Large intestine (tissue), 3 donors: ENCODE results near the gene ITPK1. TPM values are rescaled to one million over a fixed set of nuclear protein-coding genes. Genes with fewer than 3 reads are reported as not detected.

Source experiments
- DNase-seq, 2 donors: peaks; one replicate each; pipeline versions ENCODE4 v3.0.0 to v3.0.0-alpha.2; 2013
- H3K27ac ChIP-seq: one replicate; pipeline ENCODE4 v1.5.1; 2013; ENCODE audit warnings: low read length
- H3K27me3 ChIP-seq: 2 replicates; pipeline ENCODE4 v1.6.1; 2013; ENCODE audit warnings: low read length; ENCODE audit not compliant: control insufficient read depth, insufficient read depth
- H3K36me3 ChIP-seq: 2 replicates; pipeline ENCODE4 v1.6.1; 2013; ENCODE audit warnings: low read length; ENCODE audit not compliant: control insufficient read depth, insufficient read depth
- H3K4me1 ChIP-seq: one replicate; pipeline ENCODE4 v1.6.1; 2013; ENCODE audit warnings: low read length; ENCODE audit not compliant: control insufficient read depth, insufficient read depth
- H3K4me3 ChIP-seq: one replicate; pipeline ENCODE4 v1.5.1; 2013; ENCODE audit warnings: low read length
- H3K9me3 ChIP-seq: one replicate; pipeline ENCODE4 v1.6.1; 2013; ENCODE audit warnings: mild to moderate bottlenecking, low read depth, low read length, moderate library complexity; ENCODE audit not compliant: control insufficient read depth
- WGBS: methylation state at CpG from one replicate; pipeline ENCODE4 v1.1.5; 2013; ENCODE audit warnings: low lambda C conversion rate; ENCODE audit not compliant: insufficient coverage; 5-methylcytosine and 5-hydroxymethylcytosine counted together
- polyA plus RNA-seq: library from polyadenylated mRNA; unstranded; fragments of 120-200 nt; gene quantifications from one replicate; pipeline ENCODE4 v1.2.1, GENCODE V29; 2013

ITPK1 gene
- polyA plus RNA-seq, 1 donor = 139 TPM

DNA sequence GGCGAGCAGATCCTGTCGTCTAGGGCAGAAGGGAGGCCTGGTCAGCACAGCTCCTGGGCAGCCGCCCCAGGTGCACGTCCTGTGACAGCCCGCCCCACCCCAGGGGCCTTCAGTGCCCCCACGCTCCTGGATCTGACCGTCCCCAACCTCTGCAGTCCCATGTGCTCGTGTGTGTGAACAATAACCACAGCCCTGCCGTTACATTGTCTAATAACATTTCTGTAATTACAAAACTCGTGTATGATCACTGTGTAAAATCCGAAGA lies 153.0 kb downstream of the ITPK1 start:
- no peak overlapping the region for H3K4me3 ChIP-seq
- no peak for DNase-seq
- WGBS = no CpG with 5 or more reads among the region's 11 CpGs
- no peaks in the 10 kb centered on the region for H3K27me3 ChIP-seq
- H3K9me3 ChIP-seq = peaks cover 5% of the 10 kb centered on the region
- H3K27ac ChIP-seq = no peak overlapping the region
- H3K4me1 ChIP-seq = peaks cover 5% of the 10 kb centered on the region
- peaks cover 47% of the 10 kb centered on the region for H3K36me3 ChIP-seq

DNA sequence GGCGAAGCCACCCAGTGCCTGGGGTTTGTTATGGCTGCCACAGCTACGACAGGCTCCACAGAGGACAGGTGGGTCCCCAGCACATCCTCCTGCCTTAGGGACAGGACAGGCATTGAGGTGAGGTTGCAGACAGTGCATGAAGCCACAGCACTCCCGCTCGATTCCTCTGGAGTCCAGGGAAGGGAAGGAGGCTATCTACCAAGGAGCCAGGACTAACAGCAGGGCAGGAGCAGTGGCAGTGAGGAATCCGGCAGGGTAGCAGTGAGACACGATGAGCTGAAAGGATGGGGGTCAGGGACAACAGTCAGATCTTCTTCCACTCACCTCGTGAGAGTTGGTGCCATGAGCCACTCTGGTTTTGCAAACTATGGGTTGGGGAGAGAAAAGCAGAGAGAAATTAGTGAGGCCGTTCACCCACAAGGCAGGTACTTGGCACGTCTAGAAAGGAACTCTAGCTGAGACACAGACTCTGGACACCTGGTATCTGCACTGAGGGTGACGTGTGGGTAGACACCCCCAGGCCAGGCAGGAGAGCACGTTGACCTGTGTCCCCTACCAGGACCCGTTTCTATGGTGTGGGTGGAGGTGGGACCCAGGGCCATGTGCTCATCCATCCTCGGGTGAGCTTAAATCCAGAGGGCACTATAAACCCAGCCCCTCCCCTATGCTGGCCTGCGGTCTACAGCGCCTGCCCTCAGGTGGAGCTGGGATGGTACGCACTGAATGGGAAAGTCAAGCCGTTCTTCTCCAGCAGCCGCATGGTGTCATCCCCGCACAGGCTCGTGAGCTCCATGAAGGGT lies 153.5 kb downstream of the ITPK1 start:
- peaks cover 5% of the 10 kb centered on the region for H3K9me3 ChIP-seq
- DNase-seq = no peak
- H3K4me3 ChIP-seq = no peak overlapping the region
- no peaks in the 10 kb centered on the region for H3K27me3 ChIP-seq
- H3K27ac ChIP-seq = no peak overlapping the region
- peaks cover 52% of the 10 kb centered on the region for H3K36me3 ChIP-seq
- WGBS = no CpG with 5 or more reads among the region's 20 CpGs
- H3K4me1 ChIP-seq = peaks cover 5% of the 10 kb centered on the region

- Histone ChIP-seq H3K4me3 (no peak overlapping the region), H3K27me3 (no peaks in the 10 kb centered on the region), H3K36me3 (peaks cover 59% of the 10 kb centered on the region), H3K4me1 (peaks cover 5% of the 10 kb centered on the region), H3K27ac (no peak overlapping the region), H3K9me3 (peaks cover 5% of the 10 kb centered on the region)
- no CpG with 5 or more reads among the region's 7 CpGs for WGBS
- DNase-seq = no peak
Observed at GRCh38 chr14:92961567-92961855, 154.2 kb downstream of the ITPK1 start.

GRCh38 chr14:92960706-92961566 lies 154.8 kb downstream of the ITPK1 start:
- DNase-seq = no peak
- no peak overlapping the region for H3K4me3 ChIP-seq
- H3K9me3 ChIP-seq = peaks cover 5% of the 10 kb centered on the region
- H3K27ac ChIP-seq = no peak overlapping the region
- WGBS = no CpG with 5 or more reads among the region's 18 CpGs
- H3K27me3 ChIP-seq = no peaks in the 10 kb centered on the region
- H3K4me1 ChIP-seq = peaks cover 5% of the 10 kb centered on the region
- H3K36me3 ChIP-seq = peaks cover 64% of the 10 kb centered on the region

DNA sequence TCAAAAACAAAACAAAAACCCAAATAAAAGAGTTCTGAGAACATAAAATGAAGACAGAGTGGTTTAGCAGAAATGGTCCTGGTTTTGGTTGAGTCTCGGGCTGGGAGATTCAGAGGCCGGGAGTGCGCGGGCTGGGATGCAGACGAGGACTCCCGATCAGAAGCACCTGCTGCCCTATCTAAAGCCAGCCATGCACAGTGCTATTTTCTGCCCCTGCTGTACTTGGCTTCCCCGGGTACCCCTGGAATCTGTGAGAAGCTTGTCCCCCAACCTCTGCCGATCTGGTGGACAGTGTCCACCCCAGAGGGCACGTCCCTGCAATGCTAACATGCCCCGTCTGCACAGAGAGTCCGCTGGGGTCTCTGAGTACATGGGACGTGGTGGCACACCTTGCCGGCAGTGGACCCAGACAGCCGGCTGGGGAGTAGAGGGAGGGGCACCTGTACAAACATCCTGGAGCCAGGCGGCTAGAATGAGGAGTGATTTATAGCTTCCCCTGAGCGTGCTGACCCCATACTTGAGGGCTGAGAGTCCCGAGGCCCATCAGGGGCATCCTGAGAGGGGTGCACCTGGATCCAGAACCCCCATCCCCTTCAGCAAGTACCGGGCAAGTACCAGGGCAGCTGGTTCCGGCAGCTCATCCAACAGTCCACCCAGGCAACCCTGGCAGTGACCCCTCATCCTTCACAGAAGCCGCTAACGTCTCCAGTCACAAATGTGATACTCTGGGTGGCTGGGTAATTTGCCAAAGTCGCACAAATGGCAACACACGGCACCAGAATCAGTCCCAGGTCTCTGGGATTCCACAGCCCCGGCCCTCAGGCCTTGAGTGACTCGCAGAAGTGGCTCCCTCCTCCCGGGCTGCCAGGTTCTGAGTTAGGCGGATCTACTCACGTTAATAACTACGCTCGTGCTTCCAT lies 155.7 kb downstream of the ITPK1 start:
- Histone ChIP-seq H3K27me3 (no peaks in the 10 kb centered on the region), H3K36me3 (peaks cover 72% of the 10 kb centered on the region), H3K4me3 (no peak overlapping the region), H3K4me1 (peaks cover 5% of the 10 kb centered on the region), H3K27ac (no peak overlapping the region), H3K9me3 (peaks cover 5% of the 10 kb centered on the region)
- WGBS = no CpG with 5 or more reads among the region's 30 CpGs
- DNase-seq = no peak

DNA sequence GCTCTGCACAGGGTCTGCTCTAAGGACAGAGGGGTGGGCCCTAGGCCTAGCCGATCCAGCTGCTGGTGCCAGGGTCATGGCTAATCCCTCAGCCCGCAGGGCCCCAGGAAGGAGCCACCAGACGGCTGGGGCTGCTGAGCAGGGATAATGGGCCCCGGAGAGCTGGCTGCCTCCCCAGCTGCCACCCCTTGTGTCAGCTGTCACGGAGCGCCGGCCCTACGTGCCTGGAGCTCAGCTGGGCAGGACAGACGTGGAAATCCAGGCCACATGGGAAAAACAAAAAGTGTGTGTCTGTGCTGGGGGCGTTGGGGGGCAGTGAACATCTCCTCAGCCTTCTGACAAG lies 156.6 kb downstream of the ITPK1 start:
- H3K27me3 ChIP-seq = no peaks in the 10 kb centered on the region
- no peak overlapping the region for H3K4me3 ChIP-seq
- DNase-seq = no peak
- no CpG with 5 or more reads among the region's 10 CpGs for WGBS
- H3K9me3 ChIP-seq = peaks cover under 1% of the 10 kb centered on the region
- peaks cover 5% of the 10 kb centered on the region for H3K4me1 ChIP-seq
- H3K27ac ChIP-seq = no peak overlapping the region
- peaks cover 81% of the 10 kb centered on the region for H3K36me3 ChIP-seq

DNA sequence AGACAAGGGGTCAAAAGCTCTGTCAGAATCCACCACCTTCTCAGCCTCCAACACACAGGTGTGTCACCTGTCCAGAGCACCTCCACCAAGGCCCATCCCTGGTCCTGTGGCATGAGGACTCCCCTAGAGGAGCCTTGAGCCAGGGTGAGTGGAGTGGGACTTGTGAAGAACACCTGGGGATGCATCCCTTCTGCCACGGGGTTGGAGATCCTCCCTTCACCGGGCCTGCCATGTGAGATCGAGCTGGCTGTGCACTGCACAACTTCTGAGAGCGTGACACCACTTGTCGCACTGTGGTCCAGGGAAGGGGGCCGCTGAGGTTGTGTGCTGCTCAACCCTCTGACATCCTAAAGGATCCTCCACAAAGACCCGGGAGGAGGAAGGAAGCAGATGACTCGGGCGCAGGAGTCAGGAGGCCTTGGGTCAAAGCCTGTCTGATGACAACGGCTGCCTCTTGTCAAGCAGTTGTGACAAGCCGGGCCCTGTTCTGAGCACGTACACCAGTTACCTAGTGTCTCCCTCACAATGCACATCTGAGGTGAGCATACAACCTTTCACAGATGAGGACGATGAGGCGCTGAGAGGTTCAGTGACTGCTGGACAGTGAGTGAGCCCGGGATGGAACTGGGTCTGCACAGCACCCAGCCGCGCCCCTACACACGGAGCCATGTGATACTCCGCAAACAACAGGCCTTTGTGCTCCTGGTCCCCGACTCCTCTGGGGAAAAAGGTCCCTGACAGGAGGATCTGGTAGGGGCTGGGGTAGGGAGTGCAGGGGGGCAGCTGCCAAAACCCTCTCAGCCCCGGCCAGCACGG lies 157.1 kb downstream of the ITPK1 start:
- Histone ChIP-seq H3K4me1 (peaks cover 5% of the 10 kb centered on the region), H3K36me3 (peaks cover 83% of the 10 kb centered on the region), H3K27ac (no peak overlapping the region), H3K27me3 (no peaks in the 10 kb centered on the region), H3K4me3 (no peak overlapping the region), H3K9me3 (no peaks in the 10 kb centered on the region)
- WGBS = 100% methylated on average over 1 of the region's 22 CpGs
- DNase-seq = no peak

- no peaks in the 10 kb centered on the region for H3K9me3 ChIP-seq
- no peak overlapping the region for H3K4me3 ChIP-seq
- H3K27ac ChIP-seq = no peak overlapping the region
- H3K4me1 ChIP-seq = peaks cover 5% of the 10 kb centered on the region
- H3K27me3 ChIP-seq = no peaks in the 10 kb centered on the region
- peaks cover 92% of the 10 kb centered on the region for H3K36me3 ChIP-seq
- no peak for DNase-seq
- WGBS = no CpG with 5 or more reads among the region's 11 CpGs
Observed at GRCh38 chr14:92956961-92957360, 158.8 kb downstream of the ITPK1 start.

DNA sequence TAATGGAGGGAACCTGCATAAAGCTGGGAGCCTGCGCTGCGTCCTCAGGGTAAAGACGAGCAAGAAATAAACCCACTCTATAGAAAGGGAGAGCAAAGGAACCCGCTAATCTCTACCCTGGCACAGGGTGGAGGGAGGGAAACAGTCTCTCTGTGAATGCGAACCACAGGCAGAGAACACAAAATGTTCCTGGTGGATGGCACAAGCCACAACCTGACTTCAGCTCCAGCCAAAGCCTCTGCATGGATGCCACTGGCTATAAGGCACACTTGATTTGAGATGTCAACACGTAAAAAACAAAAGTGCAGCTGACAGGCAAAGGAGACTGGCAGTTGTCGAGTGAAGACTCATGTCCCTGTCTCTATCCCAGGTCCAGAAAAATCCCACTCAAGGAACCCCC lies 160.3 kb downstream of the ITPK1 start:
- Histone ChIP-seq H3K9me3 (no peaks in the 10 kb centered on the region), H3K27me3 (no peaks in the 10 kb centered on the region), H3K27ac (no peak overlapping the region), H3K4me1 (peaks cover 5% of the 10 kb centered on the region), H3K36me3 (peaks cover 91% of the 10 kb centered on the region), H3K4me3 (no peak overlapping the region)
- no CpG with 5 or more reads among the region's 7 CpGs for WGBS
- no peak for DNase-seq

- H3K4me3 ChIP-seq = no peak overlapping the region
- peaks cover 91% of the 10 kb centered on the region for H3K36me3 ChIP-seq
- peaks cover 5% of the 10 kb centered on the region for H3K4me1 ChIP-seq
- no peak for DNase-seq
- no peak overlapping the region for H3K27ac ChIP-seq
- 100% methylated on average over 1 of the region's 5 CpGs for WGBS
- H3K9me3 ChIP-seq = no peaks in the 10 kb centered on the region
- H3K27me3 ChIP-seq = no peaks in the 10 kb centered on the region
Observed at GRCh38 chr14:92954933-92955332, 160.8 kb downstream of the ITPK1 start.
